DND-41 (cell line): Measurements from ENCODE around the gene ARF4.

ENCODE experiments used
- ATAC-seq: fragments of 200-7000 bp; cut with Tn5 transposase; 3 replicates; pipeline ENCODE4 v1.9.1; 2021; ENCODE audit warnings: low read depth; ENCODE audit not compliant: insufficient read depth
- DNase-seq: peaks from one replicate; pipeline ENCODE4 v3.0.0-alpha.2; 2020
- H2AFZ ChIP-seq: 2 replicates; pipeline ENCODE4 v1.6.0; 2012; ENCODE audit warnings: low read depth, low read length
- H3K27ac ChIP-seq: 2 replicates; pipeline ENCODE4 v1.5.1; 2012; ENCODE audit warnings: low read length, inconsistent platforms
- H3K27me3 ChIP-seq: fragments of 200-600 bp; sonication (generic); 2 replicates; pipeline ENCODE4 v1.6.0; 2012; ENCODE audit warnings: low read length, mild to moderate bottlenecking, inconsistent platforms; ENCODE audit not compliant: insufficient read depth, poor library complexity
- H3K36me3 ChIP-seq: 2 replicates; pipeline ENCODE4 v1.5.1; 2012; ENCODE audit warnings: low read length, inconsistent platforms; ENCODE audit not compliant: insufficient read depth
- H3K4me1 ChIP-seq: 2 replicates; pipeline ENCODE4 v1.5.1; 2012; ENCODE audit warnings: mild to moderate bottlenecking, low read length; ENCODE audit not compliant: insufficient read depth
- H3K4me2 ChIP-seq: 2 replicates; pipeline ENCODE4 v1.6.0; 2012; ENCODE audit warnings: mild to moderate bottlenecking, moderate library complexity, low read length, inconsistent platforms; ENCODE audit not compliant: insufficient read depth
- H3K4me3 ChIP-seq, 2 experiments: fragments of 200-600 bp in 1 of 2; shearing (Covaris generic) in 1 of 2; 2 replicates each; pipeline ENCODE4 v1.5.1; 2012 to 2016; ENCODE audit warnings: inconsistent platforms in 2 of 2, low read length in 2 of 2, mild to moderate bottlenecking in 2 of 2, low read depth in 1 of 2, moderate library complexity in 1 of 2
- H3K79me2 ChIP-seq: 2 replicates; pipeline ENCODE4 v1.6.0; 2012; ENCODE audit warnings: low read length, inconsistent platforms; ENCODE audit not compliant: insufficient read depth
- H3K9ac ChIP-seq: 2 replicates; pipeline ENCODE4 v1.6.0; 2012; ENCODE audit warnings: low read depth, mild to moderate bottlenecking, inconsistent platforms, low read length, moderate library complexity
- H3K9me3 ChIP-seq: 2 replicates; pipeline ENCODE4 v1.5.1; 2012; ENCODE audit warnings: low read length, moderate library complexity, mild to moderate bottlenecking, inconsistent platforms; ENCODE audit not compliant: insufficient read depth, severe bottlenecking
- H4K20me1 ChIP-seq: 2 replicates; pipeline ENCODE4 v1.6.0; 2012; ENCODE audit warnings: low read length; ENCODE audit not compliant: insufficient read depth
- CTCF ChIP-seq: IDR thresholded peaks from 2 replicates; pipeline ENCODE4 v1.5.1; 2012; ENCODE audit warnings: borderline replicate concordance, low read length, moderate library complexity, mild to moderate bottlenecking; ENCODE audit not compliant: poor library complexity, severe bottlenecking; ENCODE audit errors: extremely low read depth
- EZH2 ChIP-seq: IDR thresholded peaks from 3 replicates; pipeline ENCODE4 v1.6.1; 2012; ENCODE audit warnings: borderline replicate concordance, low read depth, mild to moderate bottlenecking, moderate library complexity, low read length, inconsistent platforms; ENCODE audit not compliant: severe bottlenecking

The ARF4 gene

GRCh38 chr3:57538465-57538864, 58.7 kb downstream of the ARF4 start:
- Histone ChIP-seq H2AFZ (no peak overlapping the region), H3K27me3 (no peaks in the 10 kb centered on the region), H3K4me3 (no peak overlapping the region), H3K9ac (no peak overlapping the region), H4K20me1 (no peaks in the 10 kb centered on the region), H3K27ac (no peak overlapping the region), H3K4me2 (no peak overlapping the region), H3K9me3 (no peaks in the 10 kb centered on the region), H3K36me3 (no peaks in the 10 kb centered on the region), H3K4me1 (no peaks in the 10 kb centered on the region), H3K79me2 (no peaks in the 10 kb centered on the region)
- ATAC-seq, result no peak
- TF ChIP-seq EZH2 (no peak), CTCF (no peak)
- no peak for DNase-seq

GRCh38 chr3:57530071-57530608, 67.0 kb downstream of the ARF4 start:
- DNase-seq, result no peak
- Histone ChIP-seq H3K9ac (no peak overlapping the region), H3K4me3 (no peak overlapping the region), H3K4me2 (no peak overlapping the region), H3K27me3 (peaks cover 4% of the 10 kb centered on the region), H3K79me2 (no peaks in the 10 kb centered on the region), H4K20me1 (no peaks in the 10 kb centered on the region), H3K36me3 (no peaks in the 10 kb centered on the region), H2AFZ (no peak overlapping the region), H3K4me1 (no peaks in the 10 kb centered on the region), H3K9me3 (no peaks in the 10 kb centered on the region), H3K27ac (no peak overlapping the region)
- no peak for ATAC-seq
- TF ChIP-seq EZH2, result no peak
- TF ChIP-seq CTCF, result no peak
